Stimulated activated naive CD4-positive, alpha-beta T cell treated with Interleukin-2 at 50 U/mL for 16 hours (primary cell): ENCODE results near the gene LHFPL2.

Experiments used
- DNase-seq: peaks from one replicate; lab custom pipeline; 2025; lab: John Stamatoyannopoulos, UW

The LHFPL2 gene

DNA sequence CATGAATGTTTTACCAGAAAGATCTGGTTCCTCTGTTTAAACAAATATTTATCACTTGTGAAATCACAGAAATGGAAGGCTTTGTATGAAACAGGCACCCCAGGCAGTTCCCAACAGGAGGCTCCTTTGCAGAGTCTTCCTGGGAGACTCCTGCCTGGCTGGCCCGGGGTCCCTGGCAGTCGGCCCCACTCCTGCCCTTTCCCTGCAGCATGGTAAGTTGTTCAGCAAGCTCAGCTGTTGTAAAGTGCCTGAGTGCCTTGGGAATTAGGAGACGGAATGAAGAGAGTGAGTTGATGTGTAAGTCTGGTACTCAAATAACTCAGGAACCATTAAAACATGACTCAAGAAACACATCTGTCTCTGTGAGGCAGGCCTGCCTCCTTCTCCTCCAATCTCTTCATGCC lies 17.5 kb upstream of the LHFPL2 start:
- DNase-seq, result no peak

DNA sequence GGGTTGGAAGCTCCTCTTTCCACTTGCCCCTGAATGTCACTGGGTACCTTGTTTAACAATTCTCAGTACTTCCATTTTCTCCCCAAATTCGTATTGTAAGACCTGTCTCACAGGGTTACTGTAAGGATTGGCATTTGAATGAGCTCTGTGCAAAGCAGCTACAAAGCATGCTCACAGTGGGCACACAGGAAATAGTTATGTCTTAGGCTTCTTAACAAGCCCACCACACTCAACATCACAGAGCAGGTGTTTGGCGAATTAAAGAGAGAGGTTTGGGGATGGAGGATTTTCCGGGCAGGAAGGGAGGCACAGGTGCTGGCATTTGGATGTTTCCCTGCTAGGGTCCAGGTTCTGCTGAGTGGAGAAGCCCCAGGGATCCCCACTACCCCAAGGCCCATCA lies 17.0 kb upstream of the LHFPL2 start:
- no peak for DNase-seq

- no peak for DNase-seq
Observed at GRCh38 chr5:78662323-78662722, 13.8 kb upstream of the LHFPL2 start.

- no peak for DNase-seq
Observed at GRCh38 chr5:78661691-78662090, 13.1 kb upstream of the LHFPL2 start.

DNA sequence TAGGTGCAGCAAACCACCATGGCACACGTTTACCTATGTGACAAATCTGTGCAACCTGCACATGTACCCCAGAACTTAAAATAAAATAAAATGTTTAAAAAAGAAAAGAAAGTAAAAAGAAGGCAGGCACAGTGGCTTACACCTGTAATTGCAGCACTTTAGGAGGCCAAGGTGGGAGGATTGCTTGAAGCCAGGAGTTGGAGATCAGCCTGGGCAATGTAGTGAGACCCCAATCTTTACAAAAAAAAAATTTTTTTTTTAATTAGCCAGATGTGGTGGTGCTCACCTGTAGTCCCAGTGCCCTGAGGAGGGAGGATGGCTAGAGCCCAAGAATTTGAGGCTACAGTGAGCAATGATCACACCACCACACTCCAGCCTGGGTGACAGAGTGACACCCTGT lies 12.5 kb upstream of the LHFPL2 start:
- DNase-seq, result no peak

DNA sequence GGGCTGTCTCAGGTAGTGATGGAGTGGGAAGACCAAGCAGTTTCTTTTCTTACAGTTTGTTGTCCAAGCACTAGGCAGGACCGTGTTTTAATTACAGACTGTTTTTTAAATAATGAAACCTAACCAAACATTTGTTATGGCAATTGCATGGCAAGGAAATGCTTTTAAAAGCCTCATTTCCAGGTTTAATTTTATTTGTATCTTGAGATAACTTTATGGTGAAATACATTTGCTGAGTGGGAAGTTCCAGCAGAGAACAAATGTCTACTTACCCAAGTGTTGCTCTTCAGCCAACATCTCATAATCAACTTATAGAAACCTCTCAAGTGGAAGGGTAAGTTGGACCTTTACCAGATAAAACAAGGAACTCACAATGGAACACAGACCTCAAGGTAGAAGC lies 11.8 kb upstream of the LHFPL2 start:
- DNase-seq, result no peak

DNA sequence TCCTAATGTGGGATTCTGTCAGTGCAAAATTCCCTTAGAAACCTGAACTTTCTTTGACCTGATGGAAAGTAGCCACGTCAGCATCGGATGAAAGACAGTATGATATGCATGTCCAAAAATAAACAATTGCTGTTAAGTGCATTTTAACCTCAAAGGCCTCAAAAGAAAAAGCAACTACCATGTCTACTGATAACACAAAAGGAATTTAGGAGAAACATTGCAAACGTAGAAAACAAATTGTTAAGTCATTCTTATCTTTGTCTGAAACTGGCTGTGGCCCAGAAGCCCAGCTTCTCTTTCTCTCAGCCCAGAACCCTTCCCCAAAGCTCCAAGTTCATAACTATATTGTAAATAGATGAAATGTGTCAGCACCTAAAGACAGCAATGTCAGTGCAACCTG lies 11.1 kb upstream of the LHFPL2 start:
- DNase-seq, result no peak

GRCh38 chr5:78659114-78659513 lies 10.5 kb upstream of the LHFPL2 start:
- no peak for DNase-seq

DNA sequence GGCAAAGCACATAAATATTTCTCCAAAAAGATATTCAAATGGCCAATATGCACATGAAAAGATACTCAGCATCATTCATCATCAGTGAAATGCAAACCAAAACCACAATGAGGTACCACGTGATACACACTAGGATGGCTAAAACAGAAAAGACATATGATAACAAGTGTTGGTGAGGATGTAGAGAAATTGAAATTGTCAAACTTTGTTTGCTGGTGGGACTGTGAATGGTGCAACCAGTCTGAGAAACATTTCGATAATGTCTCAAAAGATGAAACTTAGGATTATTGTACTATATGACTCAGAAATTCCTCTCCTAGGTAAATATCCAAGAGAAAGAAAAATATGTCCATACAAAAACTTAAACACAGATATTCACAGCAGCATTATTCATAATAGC lies 8.6 kb upstream of the LHFPL2 start:
- no peak for DNase-seq

DNA sequence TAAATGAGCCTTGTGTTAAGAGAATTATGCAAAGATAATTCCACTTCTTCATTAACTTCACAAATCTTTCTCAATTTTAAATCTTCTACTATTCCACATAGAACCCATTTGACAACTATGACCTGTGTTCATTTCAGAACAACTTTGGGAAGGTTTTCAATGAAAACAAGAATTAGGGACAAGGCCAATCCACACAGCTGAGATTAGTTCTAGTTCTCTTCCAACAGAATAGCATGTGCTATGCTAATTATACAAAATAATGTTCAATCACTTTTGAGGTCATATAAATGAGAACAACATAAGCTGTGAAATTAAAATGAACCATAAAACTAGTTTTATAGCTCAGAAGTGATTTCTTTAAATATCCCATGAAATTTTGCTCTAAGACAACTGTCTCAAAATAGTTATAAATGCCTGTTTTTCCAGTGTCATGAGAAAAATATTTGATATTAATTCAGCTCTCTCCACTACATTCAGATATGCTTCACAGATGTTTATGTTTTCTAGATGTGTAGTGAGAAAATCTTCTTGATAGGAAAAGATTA lies 7.2 kb upstream of the LHFPL2 start:
- no peak for DNase-seq

DNA sequence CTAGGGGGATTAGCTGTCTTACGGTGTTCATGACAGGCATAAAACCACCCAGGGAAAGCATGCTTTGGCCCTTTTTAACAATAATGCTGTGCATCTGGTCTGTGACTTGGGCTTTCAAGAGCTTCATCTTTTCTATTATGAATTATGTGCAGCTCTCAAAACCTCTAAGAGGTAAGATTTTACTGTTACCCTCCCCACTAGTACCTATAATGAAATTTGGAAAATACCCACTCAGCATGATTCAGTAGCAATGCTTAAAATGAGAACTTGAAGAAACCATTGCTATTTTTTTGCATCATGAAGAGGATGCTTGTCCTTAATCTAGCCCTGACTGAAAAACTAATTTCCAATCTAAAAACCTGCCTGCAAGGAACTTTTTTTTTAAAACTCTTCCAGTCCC lies 5.8 kb upstream of the LHFPL2 start:
- DNase-seq, result no peak

DNA sequence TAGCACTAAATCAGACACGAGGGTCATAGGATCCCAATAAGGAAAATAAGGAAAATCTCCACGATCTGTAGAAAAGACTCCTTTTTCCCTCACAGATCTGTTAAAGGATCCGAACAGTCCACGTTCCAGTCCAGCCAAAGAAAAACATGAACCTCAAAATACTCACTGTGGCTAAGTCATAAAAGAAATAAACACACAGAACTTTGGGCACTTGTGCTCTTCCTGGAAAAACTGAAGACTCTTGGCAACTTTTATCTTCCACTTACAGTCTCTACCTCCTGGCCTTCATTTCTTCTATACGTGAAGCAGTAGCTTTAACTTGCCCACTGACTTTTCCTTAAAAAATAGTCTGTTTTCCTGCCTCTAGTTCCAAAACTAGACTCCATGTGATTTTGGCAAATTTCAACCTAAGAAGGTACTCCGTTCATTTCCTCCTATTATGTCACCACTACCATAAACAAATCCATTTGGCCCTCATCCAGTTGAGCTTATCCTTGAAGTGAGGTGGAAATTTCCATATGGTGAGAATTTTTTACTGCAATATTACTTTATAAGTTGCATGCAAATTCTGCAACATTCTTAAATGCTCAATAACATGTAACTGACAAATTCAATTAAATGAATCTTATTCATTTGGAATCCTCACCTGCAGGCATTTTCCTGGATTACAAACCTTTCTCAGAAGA lies 5.3 kb upstream of the LHFPL2 start:
- no peak for DNase-seq

DNA sequence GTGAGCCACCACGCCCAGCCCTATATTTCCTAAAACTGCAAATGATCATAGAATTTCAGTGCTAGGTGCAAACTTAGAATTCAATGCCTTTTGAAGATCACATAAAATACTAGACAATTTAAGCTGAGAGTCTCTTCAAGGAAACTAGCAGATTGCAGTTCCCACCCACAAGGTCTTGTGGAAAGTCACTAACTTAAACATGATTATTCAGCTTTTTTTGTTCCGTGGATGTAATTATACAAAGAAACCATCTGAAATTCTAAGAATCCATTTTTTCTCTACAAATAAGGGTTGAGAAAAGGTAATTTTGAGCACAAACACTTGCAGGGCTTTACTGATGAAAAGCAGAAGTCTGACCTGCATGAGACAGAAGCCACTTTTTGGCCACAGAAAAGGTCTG lies 4.5 kb upstream of the LHFPL2 start:
- DNase-seq, result no peak

DNA sequence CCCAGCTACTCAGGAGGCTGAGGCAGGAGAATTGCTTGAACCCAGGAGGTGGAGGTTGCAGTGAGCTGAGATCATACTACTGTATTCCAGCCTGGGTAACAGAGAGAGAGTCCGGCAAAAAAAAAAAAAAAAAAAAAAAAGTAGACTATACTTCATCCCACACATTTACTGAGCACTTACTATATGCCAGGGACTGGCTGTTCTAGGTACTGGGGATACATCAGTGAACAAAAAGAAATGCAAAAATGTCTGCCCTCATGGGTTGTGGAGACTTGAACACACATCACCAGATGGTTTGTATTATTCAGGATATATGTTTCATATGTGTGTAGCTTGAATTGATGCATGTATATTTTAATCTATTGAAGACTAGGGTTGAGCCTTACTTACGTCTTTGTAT lies 2.9 kb upstream of the LHFPL2 start:
- DNase-seq, result no peak

DNA sequence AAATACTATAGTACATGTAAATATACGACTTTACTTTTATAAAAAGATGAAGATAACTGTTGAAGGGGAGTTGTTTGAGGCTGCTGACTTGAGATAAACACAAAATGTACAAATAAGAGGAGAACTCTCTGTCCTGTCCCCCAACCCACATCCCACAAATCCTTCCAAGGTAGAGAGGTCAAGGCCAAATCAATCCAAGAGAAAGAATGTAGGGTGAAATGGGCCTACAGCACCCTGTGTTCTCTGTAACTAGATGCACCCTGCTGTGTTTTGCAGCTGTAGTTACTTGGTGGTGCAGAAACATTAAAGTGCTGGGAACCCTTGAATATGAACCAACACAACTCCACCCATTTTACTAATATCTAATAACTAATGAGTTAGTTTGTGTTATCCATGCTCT lies 2.0 kb upstream of the LHFPL2 start:
- DNase-seq, result no peak

DNA sequence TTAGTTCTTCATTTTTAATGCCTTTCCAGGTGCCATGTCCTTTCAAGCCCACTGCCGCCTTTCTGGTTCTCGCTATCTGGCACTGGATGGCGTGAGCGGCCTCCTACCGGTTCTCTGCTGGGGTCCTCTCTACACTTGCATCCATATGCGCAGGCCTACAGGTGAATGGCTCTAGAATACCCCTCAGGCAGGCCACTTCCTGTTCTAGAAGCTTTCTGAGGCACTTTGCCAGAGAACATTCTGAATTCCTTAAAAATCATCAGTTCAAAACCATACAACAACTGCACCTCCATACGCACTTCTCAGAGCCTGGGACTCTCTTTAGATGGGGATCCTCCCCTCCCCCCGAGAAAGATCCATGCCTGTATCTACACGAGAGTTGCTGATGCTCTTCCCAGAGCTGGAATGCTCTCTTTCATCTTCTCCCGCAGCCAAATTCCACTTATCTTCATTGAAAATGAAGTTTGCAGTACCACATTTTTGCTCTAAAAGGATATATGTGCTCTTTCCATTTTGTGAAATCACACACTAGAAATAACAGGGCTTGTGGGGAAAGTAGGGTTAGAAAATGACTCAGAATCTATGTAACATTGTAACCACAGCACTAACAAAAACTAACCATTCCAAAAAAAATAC lies 1.4 kb upstream of the LHFPL2 start:
- no peak for DNase-seq

DNA sequence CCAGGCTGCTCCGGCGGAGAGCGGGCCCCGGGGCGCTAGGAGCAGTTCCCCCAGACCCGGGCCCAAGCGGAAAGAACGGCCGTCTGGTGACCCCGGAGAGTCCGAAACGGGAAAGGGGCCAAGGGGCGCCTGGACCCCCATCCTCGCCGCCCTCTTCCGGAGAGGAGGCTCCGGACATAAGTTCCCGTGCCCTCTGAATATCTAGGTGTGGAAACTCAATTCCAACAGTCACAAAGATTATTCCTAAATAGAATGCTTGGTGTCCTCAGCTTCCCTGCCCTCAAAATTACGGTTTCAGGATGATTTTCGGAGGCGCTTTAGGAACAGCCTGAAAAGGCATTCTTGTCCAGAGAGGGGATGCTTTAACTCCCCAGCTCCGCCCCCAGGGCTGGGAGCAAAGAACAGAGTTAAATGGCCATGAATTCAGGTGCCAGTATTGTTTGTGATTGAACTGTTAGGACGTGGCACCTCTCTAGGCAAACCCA lies 681 bp upstream of the LHFPL2 start:
- DNase-seq, result no peak

DNA sequence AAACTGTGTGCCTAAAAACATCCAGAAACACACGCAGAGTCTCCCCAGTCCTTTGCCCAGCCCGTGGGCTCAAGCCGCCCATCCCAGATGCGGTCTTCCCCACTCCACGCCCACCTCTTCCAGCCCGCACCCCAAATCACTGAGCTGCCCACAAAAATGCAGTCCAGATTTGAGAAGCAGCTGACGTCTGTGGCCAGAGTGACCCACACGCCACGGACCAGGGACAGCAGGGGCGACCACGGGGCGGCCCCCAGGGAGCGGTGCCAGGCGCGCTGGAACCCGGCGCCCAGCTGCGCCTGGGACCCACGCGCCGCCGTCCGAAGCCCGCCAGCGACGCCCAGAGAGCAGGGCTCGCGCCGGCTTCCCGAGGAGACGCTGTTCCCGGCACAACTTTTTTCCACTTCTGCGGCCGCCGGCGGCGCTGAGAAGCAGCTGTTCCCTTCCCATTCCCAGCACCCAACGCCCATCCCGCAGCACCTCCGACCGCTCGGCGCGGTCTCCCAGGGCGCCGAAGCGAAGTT lies 674 bp downstream of the LHFPL2 start:
- no peak for DNase-seq

GRCh38 chr5:78647351-78647818 lies 1.2 kb downstream of the LHFPL2 start:
- DNase-seq, result no peak

DNA sequence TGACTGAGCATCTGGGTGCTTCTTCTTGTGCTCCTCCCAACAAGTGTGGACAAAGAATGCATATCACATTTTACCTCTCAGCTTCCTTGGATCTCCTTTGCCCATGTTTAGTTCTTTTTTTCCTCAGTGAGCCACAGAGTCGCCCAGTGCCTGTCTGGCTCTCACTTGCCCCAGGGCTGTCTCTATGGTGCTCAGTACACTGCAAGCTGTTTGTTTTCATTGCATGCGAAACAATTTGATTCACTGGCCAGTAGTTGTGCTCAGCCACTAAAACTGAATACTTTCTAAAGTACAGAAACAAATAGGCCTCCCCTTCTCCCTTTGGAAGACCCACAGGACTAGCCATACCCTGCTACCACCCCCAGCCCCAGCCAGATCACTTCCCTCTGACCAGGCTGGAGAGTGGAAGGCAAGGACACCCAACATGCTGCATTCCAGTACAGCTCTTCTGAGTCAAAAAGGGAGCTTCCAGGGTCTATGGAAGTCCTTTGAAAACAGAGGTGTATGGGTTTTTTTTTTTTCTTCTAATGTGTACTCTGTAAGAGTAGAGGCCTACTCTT lies 3.8 kb downstream of the LHFPL2 start:
- no peak for DNase-seq

GRCh38 chr5:78644129-78644528 lies 4.4 kb downstream of the LHFPL2 start:
- DNase-seq, result no peak

DNA sequence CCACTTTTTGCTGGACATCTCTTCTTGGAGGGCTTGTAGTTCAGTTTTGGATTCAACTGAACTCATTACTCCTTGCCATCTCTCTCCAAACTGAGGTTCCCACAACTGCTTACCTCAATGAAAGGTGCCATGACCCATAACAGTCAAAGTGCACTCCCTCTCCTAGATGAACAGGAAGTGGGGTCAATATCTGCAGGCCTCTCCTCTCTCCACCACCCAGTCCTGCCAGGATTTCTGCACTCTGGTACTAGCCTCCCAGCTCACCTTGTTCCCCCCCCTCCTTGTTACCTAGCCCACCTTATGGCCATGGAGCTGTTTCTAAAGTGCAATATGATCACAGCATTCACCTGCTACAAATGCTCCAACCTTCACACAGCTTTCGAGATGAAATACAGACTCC lies 5.9 kb downstream of the LHFPL2 start:
- no peak for DNase-seq
